B cell (primary cell): Measurements from ENCODE around the gene RSPH9. TPM values are rescaled to one million over a fixed set of nuclear protein-coding genes. Genes with fewer than 3 reads are reported as not detected.

Experiments used
- ATAC-seq: fragments of 200-7000 bp; cut with Tn5 transposase; one replicate; pipeline ENCODE4 v1.10.0; 2021; ENCODE audit warnings: low read depth, mild to moderate bottlenecking, moderate number of reproducible peaks, moderate library complexity
- CTCF ChIA-PET: fragments of 350-600 bp; sonication (Branson Sonifier 250); formaldehyde crosslinking; loops from one replicate; lab custom pipeline; 2021; ENCODE audit warnings: antibody characterized with exemption, inconsistent platforms; lab: Charles Lee
- POLR2A ChIA-PET: fragments of 350-600 bp; sonication (Branson Sonifier 250); formaldehyde crosslinking; loops from one replicate; lab custom pipeline; 2021; ENCODE audit warnings: antibody characterized with exemption; lab: Charles Lee
- DNase-seq: peaks from one replicate; pipeline ENCODE4 v3.0.0; 2013
- H2AFZ ChIP-seq: 2 replicates; pipeline ENCODE4 v1.6.1; 2012; ENCODE audit warnings: mild to moderate bottlenecking, low read depth, low read length; ENCODE audit not compliant: insufficient read depth, poor library complexity, severe bottlenecking
- H3K27ac ChIP-seq, 2 donors: 1 replicate in 1 of 2; 2 replicates in 1 of 2; pipeline ENCODE4 v1.5.1; 2012 to 2013; ENCODE audit warnings: low read length in 2 of 2, mild to moderate bottlenecking in 2 of 2, moderate library complexity in 1 of 2
- H3K27me3 ChIP-seq, 4 experiments: fragments of 200-600 bp in 1 of 4; sonication (generic) in 1 of 4; replicated peaks in 1 of 4; 1 replicate in 2 of 4; 2 replicates in 2 of 4; pipeline versions ENCODE4 v1.6.1 to v1.7.0; 2013 to 2016; ENCODE audit warnings: low read length in 3 of 4, mild to moderate bottlenecking in 2 of 4, mixed read lengths in 1 of 4, moderate library complexity in 1 of 4; ENCODE audit not compliant: insufficient read depth in 4 of 4, control insufficient read depth in 3 of 4; ENCODE audit errors: control extremely low read depth in 1 of 4
- H3K36me3 ChIP-seq, 2 experiments: replicated peaks in 1 of 2; 1 replicate in 1 of 2; 2 replicates in 1 of 2; pipeline versions ENCODE4 v1.6.1 to v1.7.1; 2013; ENCODE audit warnings: low read length in 1 of 2; ENCODE audit not compliant: insufficient read depth in 2 of 2, control insufficient read depth in 1 of 2; ENCODE audit errors: control extremely low read depth in 1 of 2, extremely low read depth in 1 of 2
- H3K4me1 ChIP-seq, 2 donors: fragments of 200-600 bp in 1 of 2; sonication (generic) in 1 of 2; 1 replicate in 1 of 2; 2 replicates in 1 of 2; pipeline versions ENCODE4 v1.5.1 to v1.6.1; 2013 to 2017; ENCODE audit warnings: low read length in 2 of 2; ENCODE audit not compliant: control insufficient read depth in 2 of 2, insufficient read depth in 2 of 2
- H3K4me2 ChIP-seq: replicated peaks from 2 replicates; pipeline ENCODE3; 2012; ENCODE audit warnings: mild to moderate bottlenecking, low read depth, low read length; ENCODE audit not compliant: poor library complexity, severe bottlenecking
- H3K4me3 ChIP-seq, 5 experiments: fragments of 200-600 bp in 1 of 5; sonication (generic) in 1 of 5; 1 replicate in 3 of 5; 2 replicates in 2 of 5; pipeline versions ENCODE4 v1.5.1 to v1.7.0; 2011 to 2016; ENCODE audit warnings: low read length in 4 of 5, mild to moderate bottlenecking in 4 of 5, low read depth in 2 of 5, control low read depth in 1 of 5, moderate library complexity in 1 of 5; ENCODE audit not compliant: insufficient read depth in 1 of 5; ENCODE audit errors: control extremely low read depth in 1 of 5, extremely low read depth in 1 of 5
- H3K79me2 ChIP-seq: fragments of 200-600 bp; sonication (generic); one replicate; pipeline ENCODE4 v1.6.0; 2016; ENCODE audit warnings: low read length; ENCODE audit not compliant: control insufficient read depth, insufficient read depth
- H3K9ac ChIP-seq: fragments of 200-600 bp; sonication (generic); 2 replicates; pipeline ENCODE4 v1.6.1; 2017; ENCODE audit warnings: mild to moderate bottlenecking, low read length, moderate library complexity
- H3K9me3 ChIP-seq, 3 donors: one replicate each; pipeline versions ENCODE4 v1.6.1 to v1.7.1; 2013; ENCODE audit warnings: low read length in 2 of 3; ENCODE audit not compliant: control insufficient read depth in 2 of 3, insufficient read depth in 1 of 3; ENCODE audit errors: control extremely low read depth in 1 of 3
- H4K20me1 ChIP-seq: 2 replicates; pipeline ENCODE4 v1.6.0; 2012; ENCODE audit warnings: mild to moderate bottlenecking, low read length; ENCODE audit not compliant: insufficient read depth, control insufficient read depth, poor library complexity, severe bottlenecking
- H3K27ac Mint-ChIP-seq: one replicate; pipeline ENCODE4 v1.8.0; 2021; ENCODE audit warnings: mixed read lengths
- H3K27me3 Mint-ChIP-seq: one replicate; pipeline ENCODE4 v1.8.0; 2021; ENCODE audit warnings: mixed read lengths
- H3K4me1 Mint-ChIP-seq: one replicate; pipeline ENCODE4 v1.8.0; 2021; ENCODE audit warnings: mixed read lengths
- H3K4me3 Mint-ChIP-seq: one replicate; pipeline ENCODE4 v1.8.0; 2021; ENCODE audit warnings: mixed read lengths
- H3K9me3 Mint-ChIP-seq: one replicate; pipeline ENCODE4 v1.8.0; 2022; ENCODE audit warnings: mixed read lengths; ENCODE audit not compliant: insufficient read depth
- EZH2 ChIP-seq: IDR thresholded peaks from 2 replicates; pipeline ENCODE4 v1.6.1; 2012; ENCODE audit warnings: borderline replicate concordance, low read depth, mild to moderate bottlenecking, moderate library complexity, low read length; ENCODE audit not compliant: insufficient read depth, poor library complexity, severe bottlenecking
- WGBS: methylation state at CpG from one replicate; pipeline ENCODE4 v1.1.5; 2013; ENCODE audit warnings: missing lambda C conversion rate; ENCODE audit not compliant: insufficient coverage; 5-methylcytosine and 5-hydroxymethylcytosine counted together
- intact Hi-C: fragments of 100-400 bp; cut with micrococcal nuclease; formaldehyde crosslinking; loops from one replicate; pipeline ENCODE4 v1.10.0; 2022
- polyA plus RNA-seq: library from polyadenylated mRNA; depleted of rRNA; stranded (reverse); fragments of >200 nt; gene quantifications from 2 replicates; pipeline ENCODE4 v1.2.3, GENCODE V29; 2012
- total RNA-seq, 2 donors: library from RNA; stranded (reverse); fragments of 120-200 nt in 1 of 2; gene quantifications; 1 replicate in 1 of 2; 2 replicates in 1 of 2; pipeline versions ENCODE4 v1.2.3 to v1.2.4, GENCODE V29; 2013 to 2022
- TF ChIP-seq, protein P1 (sequence below): fragments of 200-600 bp; IDR thresholded peaks from one replicate; pipeline ENCODE4 v1.8.0; 2022; ENCODE audit warnings: antibody characterized with exemption, mild to moderate bottlenecking

The RSPH9 gene
- total and polyA plus RNA-seq, 2 donors (not counting 1 experiment from before 2014, with no cell fraction given), result 0.04 TPM; not detected in 1

DNA sequence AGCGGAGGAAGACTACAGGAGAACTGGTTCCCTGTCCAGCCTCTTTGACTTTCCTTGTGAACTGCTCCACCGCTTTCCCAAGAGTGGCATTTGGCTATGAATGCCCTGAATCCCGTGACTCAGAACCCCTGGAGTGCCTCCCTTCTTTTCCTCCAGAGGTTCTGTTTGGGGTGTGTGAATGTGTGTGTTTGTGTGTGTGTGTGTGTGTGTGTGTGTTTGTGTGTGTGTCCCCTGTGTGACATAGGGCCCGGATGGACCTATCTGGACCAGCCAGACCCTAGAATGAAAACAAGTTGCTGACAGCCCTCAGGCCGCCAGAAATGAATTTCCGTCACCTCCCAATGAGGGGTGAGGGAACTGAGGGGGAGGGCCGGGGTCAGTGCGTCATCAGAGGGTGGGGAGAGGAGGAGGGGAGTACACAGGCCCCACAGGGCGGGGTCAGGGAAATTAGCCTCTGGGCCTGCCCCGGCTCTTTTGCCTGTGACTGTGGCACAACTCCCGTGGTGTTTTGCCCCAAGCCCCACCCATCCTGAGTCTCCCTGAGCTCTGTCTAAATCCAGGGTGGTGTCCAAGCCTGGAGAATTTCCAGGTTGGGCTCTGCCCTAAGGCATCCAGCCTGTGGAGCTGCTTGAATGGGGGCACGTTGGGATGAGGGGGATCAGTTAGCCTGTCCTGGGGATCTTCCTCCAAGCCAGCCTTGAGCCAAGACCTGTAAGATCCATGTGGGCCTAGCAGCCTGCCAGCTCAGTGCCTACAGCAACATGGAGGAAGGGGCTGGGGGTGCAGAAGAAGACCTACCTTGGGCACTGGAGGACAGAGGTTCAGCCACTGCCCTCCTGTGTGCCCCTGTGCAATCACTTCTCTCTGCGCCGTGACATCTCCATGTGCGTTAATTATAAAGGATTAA lies 58.0 kb downstream of the RSPH9 start:
- ChIA-PET CTCF (interaction anchor here (0.7 to 1.4 kb wide), 4 partner anchors 9 to 36 kb away, joined by 3 to 5 read pairs (median 4); no protein-coding TSS in a partner anchor), POLR2A (no interaction called here)
- Histone ChIP-seq H3K79me2 (no peaks in the 10 kb centered on the region), H3K9ac (no peak overlapping the region), H3K27me3 (peaks cover 0 to 15% (median 0%) of the 10 kb centered on the region in 4 experiments), H4K20me1 (no peaks in the 10 kb centered on the region), H3K36me3 (no peaks in the 10 kb centered on the region), H3K4me2 (peak overlapping the region; percentile 18), H3K27ac (no peak overlapping the region), H3K9me3 (no peaks in the 10 kb centered on the region), H3K4me3 (no peak overlapping the region), H2AFZ (peak overlapping the region; percentile 10), H3K4me1 (peaks cover 44 to 57% of the 10 kb centered on the region in 2 donors)
- intact Hi-C loops, result no loop called here
- Mint-ChIP-seq H3K4me1 (peaks cover 47% of the 10 kb centered on the region), H3K27ac (peak overlapping the region; percentile 53), H3K9me3 (no peaks in the 10 kb centered on the region), H3K27me3 (peaks cover 20% of the 10 kb centered on the region), H3K4me3 (peak overlapping the region; percentile 39)
- TF ChIP-seq, protein P1, sequence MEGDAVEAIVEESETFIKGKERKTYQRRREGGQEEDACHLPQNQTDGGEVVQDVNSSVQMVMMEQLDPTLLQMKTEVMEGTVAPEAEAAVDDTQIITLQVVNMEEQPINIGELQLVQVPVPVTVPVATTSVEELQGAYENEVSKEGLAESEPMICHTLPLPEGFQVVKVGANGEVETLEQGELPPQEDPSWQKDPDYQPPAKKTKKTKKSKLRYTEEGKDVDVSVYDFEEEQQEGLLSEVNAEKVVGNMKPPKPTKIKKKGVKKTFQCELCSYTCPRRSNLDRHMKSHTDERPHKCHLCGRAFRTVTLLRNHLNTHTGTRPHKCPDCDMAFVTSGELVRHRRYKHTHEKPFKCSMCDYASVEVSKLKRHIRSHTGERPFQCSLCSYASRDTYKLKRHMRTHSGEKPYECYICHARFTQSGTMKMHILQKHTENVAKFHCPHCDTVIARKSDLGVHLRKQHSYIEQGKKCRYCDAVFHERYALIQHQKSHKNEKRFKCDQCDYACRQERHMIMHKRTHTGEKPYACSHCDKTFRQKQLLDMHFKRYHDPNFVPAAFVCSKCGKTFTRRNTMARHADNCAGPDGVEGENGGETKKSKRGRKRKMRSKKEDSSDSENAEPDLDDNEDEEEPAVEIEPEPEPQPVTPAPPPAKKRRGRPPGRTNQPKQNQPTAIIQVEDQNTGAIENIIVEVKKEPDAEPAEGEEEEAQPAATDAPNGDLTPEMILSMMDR, result no peak
- TF ChIP-seq EZH2, result no peak
- ATAC-seq, result peak; percentile 85
- 49% methylated on average over 15 of the region's 15 CpGs for WGBS
- DNase-seq, result peak; percentile 72
